CD4-positive, CD25-positive, alpha-beta regulatory T cell (primary cell): ENCODE data around the gene BTN2A1. TPM values are rescaled to one million over a fixed set of nuclear protein-coding genes. Genes with fewer than 3 reads are reported as not detected.
"Not testable (repeated sequence)": the region's sequence is repeated elsewhere in the genome, so short reads cannot be mapped to it uniquely, and the experiment has no call there.

Source experiments
- ATAC-seq, 2 donors: fragments of 150-1000 bp; cut with Tn5 transposase; one replicate each; pipeline ENCODE4 v1.10.0; 2021; ENCODE audit warnings: low read depth in 2 of 2, moderate number of reproducible peaks in 2 of 2, moderate library complexity in 1 of 2
- DNase-seq, 3 donors: peaks; one replicate each; pipeline versions ENCODE4 v3.0.0 to v3.0.0-alpha.2; 2012 to 2022; ENCODE audit warnings: mixed read lengths in 1 of 3
- H3K27ac ChIP-seq: one replicate; pipeline ENCODE4 v1.7.0; 2013; ENCODE audit warnings: mild to moderate bottlenecking, low read length; ENCODE audit not compliant: insufficient read depth, poor library complexity, severe bottlenecking
- H3K27me3 ChIP-seq: one replicate; pipeline ENCODE4 v1.7.0; 2013; ENCODE audit warnings: low read length; ENCODE audit not compliant: control insufficient read depth, insufficient read depth
- H3K36me3 ChIP-seq: one replicate; pipeline ENCODE4 v1.7.0; 2013; ENCODE audit warnings: mild to moderate bottlenecking, low read length, moderate library complexity; ENCODE audit not compliant: control insufficient read depth, insufficient read depth
- H3K4me1 ChIP-seq: 2 replicates; pipeline ENCODE4 v1.7.0; 2013; ENCODE audit warnings: mild to moderate bottlenecking, low read length; ENCODE audit not compliant: insufficient read depth, control insufficient read depth, poor library complexity, severe bottlenecking
- H3K4me3 ChIP-seq: one replicate; pipeline ENCODE4 v1.7.0; 2013; ENCODE audit warnings: low read depth, mild to moderate bottlenecking, low read length, moderate library complexity
- H3K9me3 ChIP-seq, 2 experiments: 1 replicate in 1 of 2; 2 replicates in 1 of 2; pipeline ENCODE4 v1.7.0; 2013; ENCODE audit warnings: low read length in 2 of 2, mild to moderate bottlenecking in 1 of 2, moderate library complexity in 1 of 2; ENCODE audit not compliant: control insufficient read depth in 2 of 2
- H3K27ac Mint-ChIP-seq, 3 donors: one replicate each; pipeline ENCODE4 v1.8.0; 2020 to 2022; ENCODE audit warnings: mild to moderate bottlenecking in 3 of 3, mixed read lengths in 3 of 3, moderate library complexity in 2 of 3
- H3K27me3 Mint-ChIP-seq: one replicate; pipeline ENCODE4 v1.8.0; 2022; ENCODE audit warnings: mild to moderate bottlenecking, mixed read lengths
- H3K36me3 Mint-ChIP-seq: one replicate; pipeline ENCODE4 v1.8.0; 2020; ENCODE audit warnings: mixed read lengths
- H3K4me1 Mint-ChIP-seq, 4 donors: one replicate each; pipeline ENCODE4 v1.8.0; 2020 to 2022; ENCODE audit warnings: mixed read lengths in 4 of 4, mild to moderate bottlenecking in 1 of 4
- H3K4me3 Mint-ChIP-seq, 4 donors: one replicate each; pipeline ENCODE4 v1.8.0; 2020 to 2022; ENCODE audit warnings: mild to moderate bottlenecking in 4 of 4, mixed read lengths in 4 of 4, moderate library complexity in 3 of 4
- H3K9me3 Mint-ChIP-seq, 7 donors: one replicate each; pipeline ENCODE4 v1.8.0; 2020 to 2022; ENCODE audit warnings: mixed read lengths in 7 of 7, mild to moderate bottlenecking in 3 of 7, moderate library complexity in 2 of 7
- polyA plus RNA-seq, 4 donors: library from polyadenylated mRNA; unstranded; fragments of 300-500 nt; fragmentation: Illumina TruSeq; gene quantifications; one replicate each; pipeline ENCODE4 v1.2.3, GENCODE V29; 2021
- total RNA-seq: library from RNA; stranded (reverse); gene quantifications from one replicate; pipeline ENCODE4 v1.2.3, GENCODE V29; 2022

BTN2A1 gene
- total and polyA plus RNA-seq, 5 donors from 2014 or later = 9.7 to 35.9 (median 14.4) TPM

- H3K27me3 Mint-ChIP-seq, H3K27me3 ChIP-seq, H3K9me3 Mint-ChIP-seq, DNase-seq, H3K9me3 ChIP-seq, ATAC-seq: not testable (repeated sequence)
- Mint-ChIP-seq H3K27ac (peak overlapping the region in 2 of 3 donors; percentile 48 to 59), H3K4me3 (peak overlapping the region; percentile 84 to 99 (median 92)), H3K36me3 (peaks cover 58% of the 10 kb centered on the region), H3K4me1 (peaks cover 26 to 80% (median 59%) of the 10 kb centered on the region in 4 donors)
- Histone ChIP-seq H3K4me1 (peaks cover 44% of the 10 kb centered on the region), H3K36me3 (peaks cover 68% of the 10 kb centered on the region), H3K4me3 (peak overlapping the region; percentile 99), H3K27ac (peak overlapping the region; percentile 20)
These were observed 3.6 kb downstream of the BTN2A1 start for GRCh38 chr6:26461353-26461752.

- no peaks in the 10 kb centered on the region for H3K27me3 Mint-ChIP-seq
- peaks cover 0 to 1% (median 0%) of the 10 kb centered on the region in 7 donors for H3K9me3 Mint-ChIP-seq
- Histone ChIP-seq H3K27ac (no peak overlapping the region), H3K4me1 (peaks cover 33% of the 10 kb centered on the region), H3K9me3 (no peaks in the 10 kb centered on the region), H3K36me3 (peaks cover 91% of the 10 kb centered on the region), H3K27me3 (no peaks in the 10 kb centered on the region), H3K4me3 (no peak overlapping the region)
- peak overlapping the region in 1 of 4 donors; percentile 15 for H3K4me3 Mint-ChIP-seq
- no peak for DNase-seq
- peak overlapping the region; percentile 31 to 80 (median 57) for H3K27ac Mint-ChIP-seq
- H3K4me1 Mint-ChIP-seq = peaks cover 19 to 62% (median 54%) of the 10 kb centered on the region in 4 donors
- ATAC-seq = no peak
- peaks cover 81% of the 10 kb centered on the region for H3K36me3 Mint-ChIP-seq
These were observed 6.3 kb downstream of the BTN2A1 start for GRCh38 chr6:26464014-26464413.

- DNase-seq = no peak
- H3K27ac ChIP-seq = no peak overlapping the region
- H3K36me3 ChIP-seq = peaks cover 89% of the 10 kb centered on the region
- H3K4me1 Mint-ChIP-seq = peaks cover 19 to 57% (median 50%) of the 10 kb centered on the region in 4 donors
- peaks cover 0 to 1% (median 0%) of the 10 kb centered on the region in 7 donors for H3K9me3 Mint-ChIP-seq
- peaks cover 79% of the 10 kb centered on the region for H3K36me3 Mint-ChIP-seq
- no peaks in the 10 kb centered on the region for H3K27me3 ChIP-seq
- H3K4me1 ChIP-seq = peaks cover 27% of the 10 kb centered on the region
- no peaks in the 10 kb centered on the region for H3K27me3 Mint-ChIP-seq
- H3K4me3 Mint-ChIP-seq = peak overlapping the region in 1 of 4 donors; percentile 15
- ATAC-seq = no peak
- H3K9me3 ChIP-seq = no peaks in the 10 kb centered on the region
- peak overlapping the region in 2 of 3 donors; percentile 80 to 89 for H3K27ac Mint-ChIP-seq
- H3K4me3 ChIP-seq = no peak overlapping the region
These were observed 6.8 kb downstream of the BTN2A1 start for GRCh38 chr6:26464416-26465131.

GRCh38 chr6:26465776-26466175, 8.0 kb downstream of the BTN2A1 start:
- H3K4me3 Mint-ChIP-seq = no peak overlapping the region
- peaks cover 69% of the 10 kb centered on the region for H3K36me3 Mint-ChIP-seq
- H3K4me1 Mint-ChIP-seq = peaks cover 14 to 45% (median 41%) of the 10 kb centered on the region in 4 donors
- no peak for ATAC-seq
- peaks cover 0 to 1% (median 0%) of the 10 kb centered on the region in 7 donors for H3K9me3 Mint-ChIP-seq
- no peak overlapping the region for H3K27ac ChIP-seq
- peak overlapping the region in 2 of 3 donors; percentile 65 to 80 for H3K27ac Mint-ChIP-seq
- DNase-seq = no peak
- no peak overlapping the region for H3K4me3 ChIP-seq
- H3K4me1 ChIP-seq = peaks cover 15% of the 10 kb centered on the region
- no peaks in the 10 kb centered on the region for H3K9me3 ChIP-seq
- H3K36me3 ChIP-seq = peaks cover 78% of the 10 kb centered on the region
- no peaks in the 10 kb centered on the region for H3K27me3 Mint-ChIP-seq
- no peaks in the 10 kb centered on the region for H3K27me3 ChIP-seq

- H3K27me3 ChIP-seq = no peaks in the 10 kb centered on the region
- DNase-seq (no peak), ATAC-seq (no peak)
- H3K4me3 Mint-ChIP-seq = no peak overlapping the region
- H3K36me3 ChIP-seq = peaks cover 52% of the 10 kb centered on the region
- H3K27ac Mint-ChIP-seq = peak overlapping the region in 1 of 3 donors; percentile 36
- H3K9me3 ChIP-seq = no peaks in the 10 kb centered on the region
- peaks cover 56% of the 10 kb centered on the region for H3K36me3 Mint-ChIP-seq
- H3K4me3 ChIP-seq = no peak overlapping the region
- H3K9me3 Mint-ChIP-seq = peaks cover 0 to 13% (median 0%) of the 10 kb centered on the region in 7 donors
- no peaks in the 10 kb centered on the region for H3K27me3 Mint-ChIP-seq
- no peak overlapping the region for H3K27ac ChIP-seq
- H3K4me1 Mint-ChIP-seq = peaks cover 13 to 40% (median 38%) of the 10 kb centered on the region in 4 donors
- peaks cover 12% of the 10 kb centered on the region for H3K4me1 ChIP-seq
These were observed 11.1 kb downstream of the BTN2A1 start for GRCh38 chr6:26468829-26469228.

DNA sequence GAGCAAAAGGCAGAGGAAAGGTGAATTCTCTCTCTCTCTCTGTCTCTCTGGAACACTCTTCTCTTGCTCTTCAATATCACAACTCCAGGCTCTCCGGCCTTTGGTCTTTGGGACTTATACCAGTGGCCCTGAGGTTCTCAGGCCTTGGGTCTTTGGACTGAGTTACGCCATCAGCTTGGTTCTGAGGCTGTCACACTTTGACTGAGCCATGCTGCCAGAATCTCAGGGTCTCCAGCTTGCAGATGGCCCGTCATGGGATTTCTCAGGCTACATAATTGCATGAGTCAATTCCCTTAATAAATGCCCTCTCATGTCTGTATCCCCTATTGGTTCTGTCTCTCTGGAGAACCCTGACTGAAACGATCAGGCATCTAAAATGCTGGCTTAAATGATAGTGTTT, 12.9 kb downstream of the BTN2A1 start:
- H3K27ac ChIP-seq = peak overlapping the region; percentile 27
- no peaks in the 10 kb centered on the region for H3K27me3 ChIP-seq
- peaks cover 34% of the 10 kb centered on the region for H3K36me3 ChIP-seq
- no peak overlapping the region for H3K4me3 ChIP-seq
- ATAC-seq (no peak), DNase-seq (no peak)
- Mint-ChIP-seq H3K27me3 (peaks cover 4% of the 10 kb centered on the region), H3K9me3 (peaks cover 0 to 13% (median 0%) of the 10 kb centered on the region in 7 donors), H3K27ac (peak overlapping the region in 1 of 3 donors; percentile 86), H3K4me1 (peaks cover 13 to 44% (median 39%) of the 10 kb centered on the region in 4 donors), H3K4me3 (no peak overlapping the region), H3K36me3 (peaks cover 42% of the 10 kb centered on the region)
- no peaks in the 10 kb centered on the region for H3K9me3 ChIP-seq
- H3K4me1 ChIP-seq = peaks cover 27% of the 10 kb centered on the region

GRCh38 chr6:26471970-26472369, 14.2 kb downstream of the BTN2A1 start:
- peak overlapping the region; percentile 11 for H3K4me3 ChIP-seq
- Mint-ChIP-seq H3K4me3 (no peak overlapping the region), H3K27ac (peak overlapping the region; percentile 52 to 100 (median 99)), H3K4me1 (peaks cover 13 to 52% (median 35%) of the 10 kb centered on the region in 4 donors), H3K27me3 (peaks cover 4% of the 10 kb centered on the region), H3K36me3 (peaks cover 29% of the 10 kb centered on the region), H3K9me3 (peaks cover 0 to 13% (median 0%) of the 10 kb centered on the region in 7 donors)
- DNase-seq (no peak), ATAC-seq (no peak)
- peaks cover 21% of the 10 kb centered on the region for H3K36me3 ChIP-seq
- peaks cover 34% of the 10 kb centered on the region for H3K4me1 ChIP-seq
- no peaks in the 10 kb centered on the region for H3K27me3 ChIP-seq
- H3K27ac ChIP-seq = peak overlapping the region; percentile 96
- H3K9me3 ChIP-seq = no peaks in the 10 kb centered on the region
